Fibroblast of lung (primary cell): ENCODE data around the gene ZNF354B. TPM values are rescaled to one million over a fixed set of nuclear protein-coding genes. Genes with fewer than 3 reads are reported as not detected.

Experiments used
- DNase-seq, 2 donors: peaks; one replicate each; pipeline versions ENCODE4 v3.0.0 to v3.0.0-alpha.2; 2010; ENCODE audit warnings: low read depth in 2 of 2
- H2AFZ ChIP-seq: 2 replicates; pipeline ENCODE4 v1.5.1; 2012; ENCODE audit warnings: low read length, control low read depth, inconsistent platforms
- H3K27ac ChIP-seq: 2 replicates; pipeline ENCODE4 v1.5.1; 2011; ENCODE audit warnings: low read length, control low read depth; ENCODE audit not compliant: insufficient read depth
- H3K27me3 ChIP-seq: 2 replicates; pipeline ENCODE4 v1.5.1; 2011; ENCODE audit warnings: mild to moderate bottlenecking, low read length; ENCODE audit not compliant: control insufficient read depth, insufficient read depth
- H3K36me3 ChIP-seq: 2 replicates; pipeline ENCODE4 v1.5.1; 2011; ENCODE audit warnings: low read length; ENCODE audit not compliant: control insufficient read depth, insufficient read depth
- H3K4me1 ChIP-seq: 2 replicates; pipeline ENCODE4 v1.5.1; 2011; ENCODE audit warnings: low read length; ENCODE audit not compliant: control insufficient read depth, insufficient read depth; ENCODE audit errors: extremely low read depth
- H3K4me2 ChIP-seq: 2 replicates; pipeline ENCODE4 v1.5.1; 2011; ENCODE audit warnings: low read length, control low read depth; ENCODE audit not compliant: insufficient read depth; ENCODE audit errors: extremely low read depth
- H3K4me3 ChIP-seq, 4 experiments: fragments of 200-600 bp in 1 of 4; sonication (generic) in 1 of 4; replicated peaks in 1 of 4; 2 replicates each; pipeline ENCODE4 v1.5.1; 2011 to 2016; ENCODE audit warnings: low read length in 4 of 4, low read depth in 3 of 4, mild to moderate bottlenecking in 3 of 4, control low read depth in 2 of 4, inconsistent platforms in 1 of 4, mixed read lengths in 1 of 4; ENCODE audit not compliant: insufficient read depth in 1 of 4; ENCODE audit errors: control extremely low read depth in 1 of 4
- H3K79me2 ChIP-seq: 2 replicates; pipeline ENCODE4 v1.5.1; 2012; ENCODE audit warnings: mild to moderate bottlenecking, low read length, inconsistent platforms; ENCODE audit not compliant: control insufficient read depth, insufficient read depth
- H3K9ac ChIP-seq: 2 replicates; pipeline ENCODE4 v1.5.1; 2011; ENCODE audit warnings: mild to moderate bottlenecking, low read length, control low read depth; ENCODE audit not compliant: insufficient read depth
- H3K9me3 ChIP-seq: 2 replicates; pipeline ENCODE4 v1.5.1; 2012; ENCODE audit warnings: low read depth, low read length; ENCODE audit not compliant: control insufficient read depth, insufficient read depth
- H4K20me1 ChIP-seq: 2 replicates; pipeline ENCODE4 v1.5.1; 2011; ENCODE audit warnings: low read length; ENCODE audit not compliant: control insufficient read depth, insufficient read depth; ENCODE audit errors: extremely low read depth
- EZH2 ChIP-seq: IDR thresholded peaks from 2 replicates; pipeline ENCODE4 v1.5.1; 2012; ENCODE audit warnings: low read length, control low read depth, mild to moderate bottlenecking; ENCODE audit errors: missing control alignments
- polyA plus RNA-seq, 2 donors: library from polyadenylated mRNA; depleted of rRNA in 1 of 2; stranded (reverse) in 1 of 2; unstranded in 1 of 2; fragments of >200 nt; gene quantifications; 2 replicates each; pipeline ENCODE4 v1.2.1, GENCODE V29; 2011 to 2012; ENCODE audit warnings: missing spikeins in 1 of 2
- total RNA-seq: library from RNA; depleted of rRNA; stranded (reverse); fragments of >200 nt; gene quantifications from 2 replicates; pipeline ENCODE4 v1.2.1, GENCODE V29; 2014
- TF ChIP-seq, protein P1 (sequence below), 2 donors: IDR thresholded peaks in 1 of 2; conservative IDR thresholded peaks in 1 of 2; 1 replicate in 1 of 2; 2 replicates in 1 of 2; pipeline ENCODE4 v1.5.1; 2011 to 2012; ENCODE audit warnings: low read length in 2 of 2, control low read depth in 1 of 2, inconsistent platforms in 1 of 2, low read depth in 1 of 2, mild to moderate bottlenecking in 1 of 2

The ZNF354B gene
- total and polyA plus RNA-seq, 2 donors (not counting 1 experiment from before 2014, with no cell fraction given) = 6.1 to 9.4 TPM

GRCh38 chr5:178861627-178862026 is 1.9 kb downstream of the ZNF354B start:
- H3K36me3 ChIP-seq = peaks cover 2% of the 10 kb centered on the region
- no peak for DNase-seq
- peaks cover 12% of the 10 kb centered on the region for H3K79me2 ChIP-seq
- peak overlapping the region in 2 of 4 experiments; percentile 18 to 37 for H3K4me3 ChIP-seq
- peak overlapping the region; percentile 58 for H3K4me2 ChIP-seq
- no peaks in the 10 kb centered on the region for H3K9me3 ChIP-seq
- TF ChIP-seq EZH2 = no peak
- TF ChIP-seq, protein P1, sequence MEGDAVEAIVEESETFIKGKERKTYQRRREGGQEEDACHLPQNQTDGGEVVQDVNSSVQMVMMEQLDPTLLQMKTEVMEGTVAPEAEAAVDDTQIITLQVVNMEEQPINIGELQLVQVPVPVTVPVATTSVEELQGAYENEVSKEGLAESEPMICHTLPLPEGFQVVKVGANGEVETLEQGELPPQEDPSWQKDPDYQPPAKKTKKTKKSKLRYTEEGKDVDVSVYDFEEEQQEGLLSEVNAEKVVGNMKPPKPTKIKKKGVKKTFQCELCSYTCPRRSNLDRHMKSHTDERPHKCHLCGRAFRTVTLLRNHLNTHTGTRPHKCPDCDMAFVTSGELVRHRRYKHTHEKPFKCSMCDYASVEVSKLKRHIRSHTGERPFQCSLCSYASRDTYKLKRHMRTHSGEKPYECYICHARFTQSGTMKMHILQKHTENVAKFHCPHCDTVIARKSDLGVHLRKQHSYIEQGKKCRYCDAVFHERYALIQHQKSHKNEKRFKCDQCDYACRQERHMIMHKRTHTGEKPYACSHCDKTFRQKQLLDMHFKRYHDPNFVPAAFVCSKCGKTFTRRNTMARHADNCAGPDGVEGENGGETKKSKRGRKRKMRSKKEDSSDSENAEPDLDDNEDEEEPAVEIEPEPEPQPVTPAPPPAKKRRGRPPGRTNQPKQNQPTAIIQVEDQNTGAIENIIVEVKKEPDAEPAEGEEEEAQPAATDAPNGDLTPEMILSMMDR (conservative IDR thresholded peaks at IDR 0.05 in 1 of 2, IDR thresholded peaks at IDR 0.05 in 1 of 2; ENCODE audit: low read depth in 1 of 2, low read length in 2 of 2) = no peak
- no peak overlapping the region for H2AFZ ChIP-seq
- no peak overlapping the region for H3K27ac ChIP-seq
- no peak overlapping the region for H3K9ac ChIP-seq
- no peaks in the 10 kb centered on the region for H3K4me1 ChIP-seq
- no peaks in the 10 kb centered on the region for H4K20me1 ChIP-seq
- no peaks in the 10 kb centered on the region for H3K27me3 ChIP-seq

- Histone ChIP-seq H3K9ac (no peak overlapping the region), H2AFZ (no peak overlapping the region), H3K4me2 (no peak overlapping the region), H3K9me3 (no peaks in the 10 kb centered on the region), H4K20me1 (no peaks in the 10 kb centered on the region), H3K79me2 (peaks cover 5% of the 10 kb centered on the region), H3K27me3 (no peaks in the 10 kb centered on the region), H3K4me1 (no peaks in the 10 kb centered on the region), H3K27ac (no peak overlapping the region), H3K36me3 (peaks cover 8% of the 10 kb centered on the region), H3K4me3 (no peak overlapping the region)
- DNase-seq = no peak
- TF ChIP-seq, protein P1 (conservative IDR thresholded peaks at IDR 0.05 in 1 of 2, IDR thresholded peaks at IDR 0.05 in 1 of 2; ENCODE audit: low read depth in 1 of 2, low read length in 2 of 2) = no peak
Observed at GRCh38 chr5:178866946-178867345, 7.2 kb downstream of the ZNF354B start.

- no peak overlapping the region for H3K27ac ChIP-seq
- H2AFZ ChIP-seq = no peak overlapping the region
- H3K9ac ChIP-seq = no peak overlapping the region
- no peak overlapping the region for H3K4me2 ChIP-seq
- peaks cover 7% of the 10 kb centered on the region for H3K36me3 ChIP-seq
- H3K79me2 ChIP-seq = no peaks in the 10 kb centered on the region
- no peaks in the 10 kb centered on the region for H4K20me1 ChIP-seq
- no peak overlapping the region for H3K4me3 ChIP-seq
- no peaks in the 10 kb centered on the region for H3K4me1 ChIP-seq
- peak in 1 of 2 donors; percentile 14 for DNase-seq
- H3K9me3 ChIP-seq = no peaks in the 10 kb centered on the region
- TF ChIP-seq EZH2 = no peak
- TF ChIP-seq, protein P1 (conservative IDR thresholded peaks at IDR 0.05 in 1 of 2, IDR thresholded peaks at IDR 0.05 in 1 of 2; ENCODE audit: low read depth in 1 of 2, low read length in 2 of 2) = no peak
- H3K27me3 ChIP-seq = no peaks in the 10 kb centered on the region
Observed at GRCh38 chr5:178869577-178869976, 9.8 kb downstream of the ZNF354B start.
